HG03432 (cell line): ENCODE data around the gene NKAPL.

ENCODE experiments used
- ATAC-seq: cut with Tn5 transposase; IDR thresholded peaks from one replicate; pipeline ENCODE4 v1.9.1; 2021; ENCODE audit warnings: mild to moderate bottlenecking, moderate library complexity; ENCODE audit not compliant: unreplicated experiment

The NKAPL gene

DNA sequence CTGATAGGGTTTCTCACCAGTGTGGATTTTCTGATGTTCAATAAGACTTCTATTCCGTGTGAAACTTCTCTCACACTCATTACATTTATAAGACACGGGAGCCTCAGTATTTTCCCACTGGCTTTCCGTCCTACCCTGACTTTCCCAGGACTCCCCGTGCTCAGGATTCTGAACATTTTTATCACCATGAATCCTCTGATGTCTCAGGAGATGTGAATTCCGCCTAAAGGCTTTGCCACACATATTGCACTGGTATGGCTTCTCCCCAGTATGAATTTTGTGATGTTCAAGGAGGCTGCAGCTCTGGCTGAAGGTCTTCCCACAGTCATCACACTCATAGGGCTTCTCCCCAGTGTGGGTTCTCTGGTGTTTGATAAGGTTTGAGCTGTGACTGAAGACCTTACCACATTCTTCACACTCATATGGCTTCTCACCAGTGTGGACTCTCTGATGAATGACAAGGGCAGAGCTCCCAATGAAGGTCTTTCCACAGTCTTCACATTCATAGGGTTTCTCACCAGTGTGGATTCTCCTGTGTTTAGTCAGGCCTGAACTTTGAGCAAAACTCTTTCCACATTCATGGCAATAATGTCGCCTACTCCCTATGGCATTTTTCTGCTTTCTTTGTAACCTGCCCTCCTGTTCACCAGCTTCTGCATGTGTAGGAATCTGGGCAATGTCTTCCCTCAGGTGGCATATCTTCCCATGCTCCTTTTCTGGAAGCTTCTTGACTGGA, 13.7 kb upstream of the NKAPL start:
- ATAC-seq, result no peak

- no peak for ATAC-seq
These were observed 10.2 kb upstream of the NKAPL start for GRCh38 chr6:28248916-28249315.

GRCh38 chr6:28250747-28251146, 8.3 kb upstream of the NKAPL start:
- ATAC-seq, result no peak

DNA sequence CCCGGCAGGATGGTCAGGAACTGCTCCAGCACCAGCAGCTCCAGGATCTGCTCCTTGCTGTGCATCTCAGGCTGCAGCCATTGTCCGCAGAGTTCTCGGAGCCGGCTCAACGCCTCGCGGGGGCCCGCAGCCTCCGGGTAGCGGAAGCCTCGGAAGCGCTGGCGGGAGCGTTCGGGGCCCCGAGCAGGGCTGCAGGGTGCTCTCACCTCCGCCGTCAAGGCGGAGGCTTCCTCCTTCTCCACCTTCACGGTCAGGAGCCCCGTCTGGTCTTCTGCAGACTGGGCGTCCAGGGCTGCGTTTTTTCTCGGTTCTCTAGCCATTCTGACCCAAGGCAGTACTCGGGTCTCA, 7.5 kb upstream of the NKAPL start:
- peak; percentile 50 for ATAC-seq

- ATAC-seq, result peak; percentile 84
These were observed 6.8 kb upstream of the NKAPL start, which contains the start of gene ZKSCAN4 for GRCh38 chr6:28252009-28252975. TSS of gene ZKSCAN4 (minus strand) at chr6:28252269. CDS start at chr6:28251980, 289 bp downstream.

DNA sequence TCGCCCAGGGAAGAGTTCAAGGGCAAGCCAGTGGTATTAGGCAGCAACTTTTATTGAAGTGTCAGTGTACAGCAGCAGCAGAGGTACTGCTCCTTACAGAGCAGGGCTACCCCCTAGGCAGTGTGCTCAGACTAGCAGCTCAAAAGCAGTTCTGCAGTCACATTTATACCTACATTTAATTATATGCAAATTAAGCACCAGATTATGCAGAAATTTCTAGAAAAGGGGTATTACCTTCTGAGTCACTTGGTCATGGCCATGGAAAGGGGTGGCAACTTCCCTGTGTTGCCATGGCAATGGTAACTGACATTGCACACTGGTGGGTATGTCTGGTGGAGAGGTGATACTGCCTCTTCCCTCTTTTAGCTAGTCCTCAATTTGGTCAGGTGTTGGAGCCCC, 5.0 kb upstream of the NKAPL start:
- ATAC-seq, result no peak

DNA sequence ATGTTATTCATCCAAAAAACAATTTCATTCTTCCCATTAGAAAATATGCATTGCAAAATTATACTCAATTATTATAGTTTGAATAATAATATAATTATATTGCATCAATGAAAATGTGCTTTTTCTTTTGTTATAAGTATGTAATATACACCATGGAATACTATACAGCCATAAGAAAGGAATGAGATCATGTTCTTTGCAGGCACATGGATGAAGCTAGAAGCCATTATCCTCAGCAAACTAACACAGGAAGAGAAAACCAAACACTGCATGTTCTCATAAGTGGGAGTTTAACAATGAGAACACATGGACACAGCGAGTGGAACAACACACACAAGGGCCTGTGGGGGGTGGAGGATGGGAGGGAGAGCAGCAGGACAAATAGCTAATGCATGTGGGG, 2.1 kb upstream of the NKAPL start:
- ATAC-seq, result no peak

DNA sequence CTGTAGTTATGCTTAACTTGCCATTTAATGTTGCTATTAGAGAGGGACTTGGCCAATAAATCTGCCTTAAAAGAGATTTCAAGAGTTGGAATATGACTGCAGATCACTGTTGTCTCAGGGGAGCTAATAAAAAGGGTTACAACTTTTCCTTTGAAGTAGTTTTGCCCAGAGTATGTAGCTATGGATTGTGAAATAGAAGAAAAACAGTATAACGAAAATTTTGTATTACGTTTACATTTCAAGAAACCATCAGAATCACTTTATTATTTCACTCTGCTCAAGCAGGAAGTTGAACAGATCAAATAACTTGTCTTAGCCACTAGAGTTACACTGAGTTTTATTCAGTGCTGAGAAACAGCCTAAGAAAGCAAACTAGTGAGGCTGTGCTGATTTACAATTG, 4.8 kb downstream of the NKAPL start:
- no peak for ATAC-seq

- ATAC-seq, result no peak
These were observed 5.8 kb downstream of the NKAPL start for GRCh38 chr6:28264834-28265401.

DNA sequence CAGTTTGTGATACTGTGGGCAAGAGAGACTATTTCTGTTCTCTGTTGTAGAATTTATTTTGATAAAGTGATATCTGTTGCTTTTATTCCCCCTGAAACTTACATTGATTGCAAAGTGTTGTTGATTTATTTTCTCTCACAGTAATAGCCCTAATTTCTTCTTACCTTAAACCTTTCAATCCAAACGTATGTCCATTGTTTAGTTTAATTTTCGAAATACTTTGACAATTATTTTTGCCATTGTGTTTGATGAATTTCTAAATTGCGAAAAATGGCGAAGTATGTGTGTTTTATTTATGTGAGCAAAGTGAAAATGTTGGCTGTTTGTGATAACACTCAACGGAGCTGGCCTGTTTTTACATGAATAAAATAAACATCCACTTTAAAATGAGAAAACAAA, 7.5 kb downstream of the NKAPL start:
- ATAC-seq, result no peak

DNA sequence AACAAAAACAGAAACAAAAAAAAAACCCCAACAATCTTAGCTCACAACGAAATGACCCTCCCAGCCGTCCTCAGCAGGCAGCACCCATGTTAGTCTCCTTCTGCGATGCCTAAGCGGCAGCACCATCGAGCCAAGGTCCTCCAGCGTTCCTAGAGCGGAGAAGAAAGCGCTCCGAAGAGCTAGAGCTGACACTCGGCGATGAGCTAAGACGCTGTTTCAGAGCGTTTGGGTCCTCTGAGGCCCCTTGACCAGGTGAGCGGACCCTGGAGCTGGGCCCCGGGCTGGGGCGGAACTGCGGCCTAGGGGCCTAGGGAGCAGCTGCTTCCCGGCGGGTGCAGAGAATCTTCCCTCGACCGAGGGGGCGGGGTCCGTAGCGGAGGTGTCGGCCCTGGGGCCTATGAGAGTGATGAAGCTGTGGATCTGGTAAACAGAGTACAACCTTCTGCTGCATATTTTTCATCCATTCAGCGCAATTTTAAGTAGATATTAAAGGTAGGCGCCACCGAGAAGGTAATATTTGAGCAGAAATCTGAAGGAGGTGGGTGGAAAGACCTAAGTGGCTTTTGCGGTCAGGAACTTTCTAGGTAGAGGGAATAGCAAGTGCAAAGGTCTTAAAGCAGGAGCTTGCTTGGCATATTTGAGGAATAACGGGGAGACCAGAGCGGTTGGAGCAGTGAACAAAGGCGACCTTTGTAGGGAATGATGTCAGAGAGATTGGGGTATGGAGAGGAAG, 8.0 kb downstream of the NKAPL start, which contains the start of gene ZSCAN26:
Gene ZSCAN26 (plus strand): TSS at position 182 of the 733 bp plus-strand sequence. CDS start 4,777 bp downstream, outside the sequence.
- ATAC-seq, result peak; percentile 96

GRCh38 chr6:28267695-28268059, 8.6 kb downstream of the NKAPL start:
- ATAC-seq, result no peak

DNA sequence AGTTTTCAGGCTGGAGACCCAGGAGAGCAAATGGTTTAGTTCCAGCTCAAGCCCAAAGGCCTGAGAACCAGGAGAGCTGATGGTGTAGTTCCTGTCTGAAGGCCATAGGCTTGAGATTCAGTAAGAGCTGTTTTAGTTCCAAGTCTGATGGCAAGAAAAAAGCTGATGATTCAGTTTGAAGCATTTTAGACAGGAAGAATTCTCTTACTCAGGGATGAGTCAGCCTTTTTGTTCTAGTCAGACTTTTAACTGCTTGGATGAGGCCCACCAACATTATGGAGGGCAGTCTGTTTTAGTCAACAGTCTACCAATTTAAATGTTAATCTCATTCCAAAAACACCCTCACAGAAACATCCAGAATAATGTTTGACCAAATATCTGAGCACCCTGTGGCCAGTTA, 10.4 kb downstream of the NKAPL start:
- no peak for ATAC-seq

GRCh38 chr6:28274888-28275287, 15.8 kb downstream of the NKAPL start:
- ATAC-seq, result no peak

DNA sequence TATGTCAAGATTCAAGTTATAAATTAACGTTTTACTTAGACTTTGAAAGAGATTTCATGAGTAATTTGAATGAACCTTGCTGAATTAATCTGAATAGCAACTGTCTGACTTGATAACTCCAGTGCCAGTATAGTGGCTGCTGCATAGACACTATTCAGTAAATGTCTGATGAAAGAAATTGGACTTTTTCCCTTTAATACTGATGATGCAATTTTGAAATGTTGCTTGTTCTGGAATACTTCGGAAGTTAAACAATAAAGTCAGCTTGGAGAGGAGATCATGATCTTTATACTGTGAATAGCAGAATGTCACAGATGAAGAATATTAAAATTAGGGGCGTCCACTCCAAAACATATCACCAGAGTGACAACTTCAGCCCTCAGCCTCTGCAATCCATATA, 18.6 kb downstream of the NKAPL start:
- no peak for ATAC-seq

- no peak for ATAC-seq
These were observed 21.6 kb downstream of the NKAPL start for GRCh38 chr6:28280595-28281287.

DNA sequence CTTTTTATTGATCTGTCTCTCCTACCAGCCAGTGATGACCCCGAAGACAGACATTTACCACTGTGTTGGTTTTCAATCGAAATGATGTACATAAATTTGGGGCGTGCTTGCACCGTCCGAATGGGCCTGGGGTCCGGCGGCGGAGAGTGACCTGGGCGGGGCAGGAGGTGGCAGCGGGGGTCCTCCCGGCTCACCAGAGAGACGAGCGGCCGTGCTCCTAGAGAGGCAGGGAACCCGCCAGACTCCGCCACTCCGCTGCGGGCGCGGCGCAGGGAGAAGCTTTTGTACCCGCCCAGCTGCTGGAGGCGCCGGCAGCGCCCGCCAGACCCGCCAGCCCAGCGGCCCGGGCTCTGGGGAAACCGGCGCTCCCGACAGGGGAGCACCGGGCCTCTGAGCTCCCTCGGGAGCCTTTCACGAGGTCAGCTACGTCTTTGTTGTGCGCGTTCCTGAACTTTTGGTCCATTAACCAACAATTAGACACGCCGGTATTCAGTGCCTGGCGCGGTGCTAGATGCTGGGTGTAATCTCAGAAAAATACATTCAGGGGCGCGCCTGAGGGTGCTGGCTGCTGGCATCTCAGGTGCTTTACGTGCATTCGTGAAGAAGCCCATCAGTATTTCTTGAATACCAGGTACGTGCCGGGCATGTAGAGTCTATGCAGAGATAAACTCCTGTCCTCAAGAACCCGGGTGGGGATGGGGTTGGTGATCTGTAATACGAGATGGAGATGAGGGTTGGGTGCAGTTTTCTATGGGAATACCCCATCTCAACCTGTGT, 22.4 kb downstream of the NKAPL start, which contains the start of gene PGBD1:
Gene PGBD1 (plus strand): TSS at position 285 of the 777 bp plus-strand sequence. CDS start 2,242 bp downstream, outside the sequence.
- peak; percentile 86 for ATAC-seq

DNA sequence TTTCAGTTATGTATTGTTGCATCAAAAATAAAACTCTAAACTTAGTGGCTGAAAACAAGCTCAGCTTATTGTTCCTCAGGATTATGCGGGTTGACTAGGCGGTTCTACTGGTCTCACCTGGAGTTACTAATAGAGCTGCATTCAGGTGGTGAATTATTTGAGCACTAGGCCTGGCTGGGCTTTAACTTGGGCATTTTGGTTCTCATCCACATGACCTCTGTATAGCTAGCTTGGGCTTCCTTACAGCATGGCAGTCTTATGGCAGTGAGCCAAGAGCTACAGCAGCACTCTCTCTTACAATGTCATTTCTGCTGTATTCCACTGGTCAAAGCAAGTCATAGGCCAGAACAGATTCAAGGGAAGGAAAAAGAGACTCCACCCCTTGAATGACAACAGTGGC, 23.8 kb downstream of the NKAPL start:
- no peak for ATAC-seq

DNA sequence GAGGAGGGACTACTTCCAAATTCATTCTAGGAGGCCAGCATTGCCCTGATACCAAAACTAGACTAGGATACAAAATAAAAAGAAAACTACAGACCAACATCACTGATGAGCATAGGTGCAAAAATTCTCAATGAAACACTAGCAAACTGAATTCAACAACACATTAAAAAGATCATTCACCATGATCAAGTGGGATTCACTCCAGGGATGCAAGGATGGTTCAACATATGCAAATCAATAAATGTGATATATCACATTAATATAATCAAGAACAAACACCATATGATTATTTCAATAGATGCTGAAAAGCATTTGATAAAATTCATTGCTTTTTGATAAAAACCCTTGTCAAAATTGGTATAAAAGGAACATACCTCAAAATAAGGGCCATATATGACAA, 32.5 kb downstream of the NKAPL start:
- ATAC-seq, result no peak
